ENCODE data around the gene BMPR1B.

DNA sequence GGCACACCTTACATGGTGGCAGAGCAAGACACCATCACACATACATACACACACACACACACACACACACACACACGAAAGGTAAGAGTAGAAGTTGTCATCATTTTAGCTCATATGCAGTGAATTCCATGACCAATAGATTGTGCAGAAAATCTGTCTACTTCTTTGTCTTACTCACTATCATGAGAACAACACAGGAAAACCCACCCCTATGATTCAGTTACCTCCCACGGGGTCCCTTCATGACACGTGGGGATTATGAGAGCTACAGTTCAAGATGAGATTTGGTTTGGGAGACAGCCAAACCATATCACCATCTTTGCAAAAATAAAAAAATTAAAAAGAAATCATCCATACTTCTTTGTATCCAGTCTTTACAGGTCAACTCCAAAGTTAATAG lies 221.1 kb downstream of the BMPR1B start:
- TF ChIP-seq, protein P1, sequence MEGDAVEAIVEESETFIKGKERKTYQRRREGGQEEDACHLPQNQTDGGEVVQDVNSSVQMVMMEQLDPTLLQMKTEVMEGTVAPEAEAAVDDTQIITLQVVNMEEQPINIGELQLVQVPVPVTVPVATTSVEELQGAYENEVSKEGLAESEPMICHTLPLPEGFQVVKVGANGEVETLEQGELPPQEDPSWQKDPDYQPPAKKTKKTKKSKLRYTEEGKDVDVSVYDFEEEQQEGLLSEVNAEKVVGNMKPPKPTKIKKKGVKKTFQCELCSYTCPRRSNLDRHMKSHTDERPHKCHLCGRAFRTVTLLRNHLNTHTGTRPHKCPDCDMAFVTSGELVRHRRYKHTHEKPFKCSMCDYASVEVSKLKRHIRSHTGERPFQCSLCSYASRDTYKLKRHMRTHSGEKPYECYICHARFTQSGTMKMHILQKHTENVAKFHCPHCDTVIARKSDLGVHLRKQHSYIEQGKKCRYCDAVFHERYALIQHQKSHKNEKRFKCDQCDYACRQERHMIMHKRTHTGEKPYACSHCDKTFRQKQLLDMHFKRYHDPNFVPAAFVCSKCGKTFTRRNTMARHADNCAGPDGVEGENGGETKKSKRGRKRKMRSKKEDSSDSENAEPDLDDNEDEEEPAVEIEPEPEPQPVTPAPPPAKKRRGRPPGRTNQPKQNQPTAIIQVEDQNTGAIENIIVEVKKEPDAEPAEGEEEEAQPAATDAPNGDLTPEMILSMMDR (conservative IDR thresholded peaks at IDR 0.05; ENCODE audit: low read depth, low read length): no peak
- no peak for TF ChIP-seq EZH2 (IDR thresholded peaks at IDR 0.05; ENCODE audit: low read length, unreplicated experiment)

Data from PC-3 (cell line).